Memory B cell (primary cell): Measurements from ENCODE around the gene IGF1R.
"Not testable (repeated sequence)": the region's sequence is repeated elsewhere in the genome, so short reads cannot be mapped to it uniquely, and the experiment has no call there.

Experiments
- ATAC-seq: fragments of 150-1000 bp; cut with Tn5 transposase; 2 replicates; pipeline ENCODE4 v1.10.0; 2021; ENCODE audit warnings: low read depth, mild to moderate bottlenecking, moderate library complexity
- DNase-seq, 2 donors: peaks; one replicate each; pipeline ENCODE4 v3.0.0; 2022; ENCODE audit warnings: low spot score in 2 of 2
- H3K27ac Mint-ChIP-seq: one replicate; pipeline ENCODE4 v1.8.0; 2022; ENCODE audit warnings: mild to moderate bottlenecking, moderate library complexity, mixed read lengths
- H3K27me3 Mint-ChIP-seq: one replicate; pipeline ENCODE4 v1.8.0; 2022; ENCODE audit warnings: mixed read lengths
- H3K36me3 Mint-ChIP-seq: one replicate; pipeline ENCODE4 v1.8.0; 2022; ENCODE audit warnings: mild to moderate bottlenecking, mixed read lengths
- H3K4me1 Mint-ChIP-seq: one replicate; pipeline ENCODE4 v1.8.0; 2022; ENCODE audit warnings: mixed read lengths
- H3K4me3 Mint-ChIP-seq: one replicate; pipeline ENCODE4 v1.8.0; 2022; ENCODE audit warnings: mild to moderate bottlenecking, moderate library complexity, mixed read lengths
- H3K9me3 Mint-ChIP-seq: one replicate; pipeline ENCODE4 v1.8.0; 2022; ENCODE audit warnings: mixed read lengths

The IGF1R gene

DNA sequence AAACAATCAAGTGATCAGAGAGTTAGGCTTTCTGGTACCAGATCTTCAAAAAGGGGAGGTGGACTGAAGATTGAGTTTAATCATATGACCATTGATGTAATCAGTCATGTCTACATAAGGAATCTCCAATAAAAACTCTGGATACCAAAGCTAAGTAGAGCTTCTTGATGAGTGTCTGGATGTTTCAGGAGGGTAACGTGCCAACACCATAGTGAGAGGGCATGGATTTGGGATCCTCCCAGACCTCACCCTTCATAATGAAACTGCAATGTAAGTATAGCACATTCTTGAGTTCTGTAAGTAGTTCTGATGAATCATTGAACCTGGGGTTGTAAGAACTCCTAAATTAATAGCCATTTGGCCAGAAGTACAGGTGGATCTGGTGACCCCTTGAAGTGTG lies 337.9 kb downstream of the IGF1R start:
- DNase-seq (no peak), ATAC-seq (no peak)
- peaks cover 4% of the 10 kb centered on the region for H3K9me3 Mint-ChIP-seq
- no peaks in the 10 kb centered on the region for H3K36me3 Mint-ChIP-seq
- no peak overlapping the region for H3K27ac Mint-ChIP-seq
- peaks cover 8% of the 10 kb centered on the region for H3K27me3 Mint-ChIP-seq
- H3K4me1 Mint-ChIP-seq, result no peaks in the 10 kb centered on the region
- H3K4me3 Mint-ChIP-seq, result no peak overlapping the region

DNA sequence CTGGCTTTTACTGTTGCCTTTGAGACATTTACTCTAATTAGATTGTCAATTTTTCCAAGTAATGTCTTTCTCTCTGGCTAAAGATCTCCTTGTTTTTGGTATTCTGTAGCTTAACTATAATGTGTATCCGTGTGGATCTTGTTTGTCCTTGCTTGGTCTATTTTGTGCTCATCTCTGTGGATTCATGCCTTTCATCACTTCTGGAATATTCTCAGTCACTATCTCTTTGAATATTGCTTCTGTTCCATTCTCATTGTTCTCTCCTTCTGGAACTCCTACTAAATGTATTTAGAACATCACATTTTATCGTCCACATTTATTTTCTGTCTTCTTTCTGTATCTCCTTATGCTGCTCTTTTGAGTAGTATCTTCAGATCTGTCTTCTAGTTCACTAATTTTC lies 346.6 kb downstream of the IGF1R start:
- no peak overlapping the region for H3K4me3 Mint-ChIP-seq
- ATAC-seq (no peak), DNase-seq (no peak)
- no peaks in the 10 kb centered on the region for H3K4me1 Mint-ChIP-seq
- peaks cover 8% of the 10 kb centered on the region for H3K9me3 Mint-ChIP-seq
- no peak overlapping the region for H3K27ac Mint-ChIP-seq
- H3K27me3 Mint-ChIP-seq, result no peaks in the 10 kb centered on the region
- H3K36me3 Mint-ChIP-seq, result no peaks in the 10 kb centered on the region

DNA sequence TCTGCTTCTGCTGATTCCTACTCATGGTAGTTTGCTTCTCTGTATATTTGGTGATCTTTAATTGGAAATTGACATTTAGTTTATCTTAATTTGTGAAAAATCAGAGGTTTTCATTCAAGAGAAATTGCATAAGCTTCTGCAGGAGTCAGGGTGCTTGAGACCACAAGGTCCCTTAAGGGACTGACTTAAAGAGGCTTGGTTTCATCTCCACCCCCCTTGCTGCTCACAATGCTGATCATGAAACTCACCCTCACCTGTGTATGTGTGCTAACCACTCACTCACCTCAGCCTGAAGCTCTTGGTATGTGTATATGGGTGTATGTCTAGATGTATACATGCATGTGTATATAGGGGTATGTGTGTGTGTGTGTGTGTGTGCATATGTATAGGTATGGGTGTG lies 347.8 kb downstream of the IGF1R start:
- Mint-ChIP-seq H3K36me3 (no peaks in the 10 kb centered on the region), H3K4me1 (no peaks in the 10 kb centered on the region), H3K9me3 (peaks cover 8% of the 10 kb centered on the region), H3K27ac (no peak overlapping the region), H3K27me3 (no peaks in the 10 kb centered on the region), H3K4me3 (no peak overlapping the region)
- ATAC-seq (no peak), DNase-seq (no peak)

DNA sequence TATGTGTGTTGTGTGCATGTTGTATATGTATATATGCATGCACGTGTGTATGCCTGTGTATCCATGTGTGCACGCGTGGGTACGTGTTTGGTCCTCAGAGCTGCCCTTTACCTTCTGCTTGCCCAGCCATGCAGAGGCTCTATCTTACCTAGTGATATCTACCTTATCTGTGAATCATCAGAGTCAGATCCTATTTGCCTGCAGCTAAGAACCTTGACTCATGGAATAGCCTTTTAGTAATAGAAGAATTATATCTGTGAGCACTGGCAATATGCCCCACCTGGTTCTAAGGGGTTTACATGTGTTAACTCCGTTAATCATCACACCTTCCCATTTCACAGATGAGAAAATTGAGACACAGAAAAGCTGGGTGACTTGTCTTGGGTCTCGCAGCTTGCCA lies 348.3 kb downstream of the IGF1R start:
- no peak for DNase-seq
- ATAC-seq, result no peak
- Mint-ChIP-seq H3K27me3 (no peaks in the 10 kb centered on the region), H3K9me3 (peaks cover 8% of the 10 kb centered on the region), H3K4me3 (no peak overlapping the region), H3K36me3 (no peaks in the 10 kb centered on the region), H3K4me1 (no peaks in the 10 kb centered on the region), H3K27ac (no peak overlapping the region)

DNA sequence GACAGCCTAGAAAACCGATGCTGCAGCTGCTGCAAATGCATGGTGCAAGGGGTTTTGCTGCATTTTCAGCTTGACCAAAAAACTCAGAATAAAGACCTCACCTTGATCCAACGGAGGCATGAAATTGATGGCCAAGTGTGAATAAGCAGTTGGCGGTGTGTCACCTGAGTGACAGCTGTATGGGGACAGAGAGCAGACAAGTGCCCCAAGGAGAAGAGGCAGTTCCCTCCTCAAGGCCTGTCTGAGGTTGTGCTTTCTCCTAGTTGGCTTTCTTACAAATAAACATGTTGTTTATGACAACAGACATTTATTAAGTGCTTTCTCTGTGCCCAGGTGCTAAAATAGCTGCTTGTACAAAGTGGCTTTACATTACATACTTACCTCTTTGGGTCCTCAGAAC lies 349.0 kb downstream of the IGF1R start:
- ATAC-seq (no peak), DNase-seq (no peak)

DNA sequence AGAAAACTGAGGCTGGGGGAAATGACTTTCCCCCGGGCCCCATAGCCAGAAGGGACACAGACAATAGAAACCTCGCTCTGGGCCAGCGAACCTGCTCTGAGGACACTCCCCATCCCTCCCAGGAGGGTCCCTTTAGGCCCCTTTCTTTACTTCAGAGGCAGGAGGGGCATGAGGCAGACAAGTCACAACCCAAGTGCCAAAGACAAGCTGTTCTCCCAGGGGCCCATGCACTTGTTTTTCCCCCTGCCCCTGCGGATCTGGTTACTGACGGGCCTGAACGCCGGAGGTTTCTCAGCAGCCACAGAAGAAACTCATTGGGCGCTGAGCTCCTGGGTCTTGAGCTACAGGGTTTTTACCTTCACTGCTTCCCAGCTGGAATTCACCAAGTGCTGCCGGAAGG lies 349.4 kb downstream of the IGF1R start:
- no peak for ATAC-seq
- Mint-ChIP-seq H3K27me3 (no peaks in the 10 kb centered on the region), H3K4me3 (no peak overlapping the region), H3K9me3 (peaks cover 6% of the 10 kb centered on the region), H3K4me1 (no peaks in the 10 kb centered on the region), H3K27ac (no peak overlapping the region), H3K36me3 (no peaks in the 10 kb centered on the region)
- no peak for DNase-seq

More for the DNA sequence above, 349.0 kb downstream of the IGF1R start:
- no peaks in the 10 kb centered on the region for H3K36me3 Mint-ChIP-seq
- no peaks in the 10 kb centered on the region for H3K27me3 Mint-ChIP-seq
- peaks cover 6% of the 10 kb centered on the region for H3K9me3 Mint-ChIP-seq
- no peak overlapping the region for H3K4me3 Mint-ChIP-seq
- H3K27ac Mint-ChIP-seq, result no peak overlapping the region
- H3K4me1 Mint-ChIP-seq, result no peaks in the 10 kb centered on the region

DNA sequence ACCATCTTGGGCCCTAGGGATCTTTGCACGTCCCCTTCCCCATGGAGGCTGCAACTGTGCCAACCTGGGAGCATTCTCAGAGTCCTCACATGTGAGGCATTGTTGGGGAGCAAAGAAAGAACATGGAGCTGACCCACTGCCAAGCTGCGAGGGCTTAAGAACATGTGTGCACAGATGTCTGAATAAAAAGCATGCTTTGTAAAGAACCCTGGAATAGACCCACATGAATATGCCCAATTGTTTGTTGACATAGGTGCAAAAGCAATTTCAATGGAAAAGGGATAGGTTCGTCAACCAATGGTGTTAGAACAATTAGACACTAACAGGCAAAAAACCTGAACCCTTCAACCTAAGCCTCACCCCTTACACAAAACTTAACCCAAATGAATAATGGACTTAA lies 349.9 kb downstream of the IGF1R start:
- no peak overlapping the region for H3K27ac Mint-ChIP-seq
- H3K36me3 Mint-ChIP-seq, result no peaks in the 10 kb centered on the region
- no peak for DNase-seq
- H3K9me3 Mint-ChIP-seq, result peaks cover 6% of the 10 kb centered on the region
- ATAC-seq, result no peak
- no peak overlapping the region for H3K4me3 Mint-ChIP-seq
- no peaks in the 10 kb centered on the region for H3K4me1 Mint-ChIP-seq
- no peaks in the 10 kb centered on the region for H3K27me3 Mint-ChIP-seq

DNA sequence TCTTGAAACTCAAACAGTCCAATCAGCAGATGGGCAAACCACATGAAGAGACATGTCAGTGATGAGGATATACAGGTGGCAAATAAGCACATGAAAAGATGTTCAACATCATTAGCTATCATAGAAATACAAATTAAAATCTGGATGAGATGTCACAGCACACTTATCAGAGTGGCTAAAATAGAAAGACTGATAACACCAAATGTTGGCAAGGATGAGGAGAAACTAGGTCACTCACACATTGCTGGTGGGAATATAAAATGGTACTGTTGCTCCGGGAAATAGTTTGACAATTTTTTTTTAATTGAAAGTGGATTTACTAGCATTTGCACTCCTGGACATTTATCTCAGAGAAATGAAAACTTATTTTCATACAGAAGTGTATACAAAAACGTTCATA lies 350.9 kb downstream of the IGF1R start:
- ATAC-seq, result no peak
- no peak overlapping the region for H3K4me3 Mint-ChIP-seq

DNA sequence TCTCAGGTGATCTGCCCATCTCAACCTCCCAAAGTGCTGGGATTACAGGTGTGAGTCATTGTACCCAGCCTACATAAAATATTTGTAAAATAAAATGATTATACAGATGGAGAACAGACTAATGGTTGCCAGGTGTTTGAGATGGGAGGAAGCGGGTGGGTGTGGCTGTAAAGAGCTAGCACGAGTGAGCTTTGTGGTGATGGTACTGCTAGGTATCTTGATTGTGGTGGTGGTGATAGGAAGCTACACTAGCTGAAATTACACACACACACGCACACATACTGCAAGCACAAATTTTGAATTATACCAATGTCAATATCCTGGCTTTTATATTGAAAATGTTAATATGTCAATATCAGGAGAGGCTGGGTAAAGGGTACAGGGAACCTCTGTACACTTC lies 353.9 kb downstream of the IGF1R start:
- ATAC-seq (no peak), DNase-seq (no peak)
- Mint-ChIP-seq H3K36me3 (no peaks in the 10 kb centered on the region), H3K27me3 (no peaks in the 10 kb centered on the region), H3K4me3 (no peak overlapping the region), H3K9me3 (peaks cover 2% of the 10 kb centered on the region), H3K4me1 (no peaks in the 10 kb centered on the region), H3K27ac (no peak overlapping the region)

More for the DNA sequence above, 350.9 kb downstream of the IGF1R start:
- DNase-seq, result no peak
- Mint-ChIP-seq H3K36me3 (no peaks in the 10 kb centered on the region), H3K4me1 (no peaks in the 10 kb centered on the region), H3K9me3 (peaks cover 6% of the 10 kb centered on the region), H3K27me3 (no peaks in the 10 kb centered on the region), H3K27ac (no peak overlapping the region)

DNA sequence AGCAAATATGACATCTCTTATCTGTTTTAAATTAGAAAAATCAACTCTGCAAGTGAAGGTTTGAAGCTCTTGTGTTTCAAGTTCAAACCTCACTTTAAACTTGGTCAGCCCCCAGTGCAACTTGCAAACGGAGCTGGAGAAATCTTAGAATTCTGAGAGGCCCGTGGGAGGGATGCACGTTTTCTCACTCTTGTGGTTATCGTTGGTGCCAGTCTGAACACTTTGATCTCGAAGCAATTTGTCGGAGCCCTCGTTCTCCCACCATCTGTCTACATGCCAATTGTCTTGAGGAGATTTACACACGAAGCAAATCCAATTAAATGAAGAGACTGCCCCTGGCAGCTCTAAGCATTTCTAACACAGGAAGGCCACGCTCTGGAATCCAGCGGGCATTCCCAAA lies 355.0 kb downstream of the IGF1R start:
- DNase-seq, H3K4me1 Mint-ChIP-seq, H3K4me3 Mint-ChIP-seq, H3K27me3 Mint-ChIP-seq, ATAC-seq, H3K27ac Mint-ChIP-seq, H3K9me3 Mint-ChIP-seq, H3K36me3 Mint-ChIP-seq: not testable (repeated sequence)

DNA sequence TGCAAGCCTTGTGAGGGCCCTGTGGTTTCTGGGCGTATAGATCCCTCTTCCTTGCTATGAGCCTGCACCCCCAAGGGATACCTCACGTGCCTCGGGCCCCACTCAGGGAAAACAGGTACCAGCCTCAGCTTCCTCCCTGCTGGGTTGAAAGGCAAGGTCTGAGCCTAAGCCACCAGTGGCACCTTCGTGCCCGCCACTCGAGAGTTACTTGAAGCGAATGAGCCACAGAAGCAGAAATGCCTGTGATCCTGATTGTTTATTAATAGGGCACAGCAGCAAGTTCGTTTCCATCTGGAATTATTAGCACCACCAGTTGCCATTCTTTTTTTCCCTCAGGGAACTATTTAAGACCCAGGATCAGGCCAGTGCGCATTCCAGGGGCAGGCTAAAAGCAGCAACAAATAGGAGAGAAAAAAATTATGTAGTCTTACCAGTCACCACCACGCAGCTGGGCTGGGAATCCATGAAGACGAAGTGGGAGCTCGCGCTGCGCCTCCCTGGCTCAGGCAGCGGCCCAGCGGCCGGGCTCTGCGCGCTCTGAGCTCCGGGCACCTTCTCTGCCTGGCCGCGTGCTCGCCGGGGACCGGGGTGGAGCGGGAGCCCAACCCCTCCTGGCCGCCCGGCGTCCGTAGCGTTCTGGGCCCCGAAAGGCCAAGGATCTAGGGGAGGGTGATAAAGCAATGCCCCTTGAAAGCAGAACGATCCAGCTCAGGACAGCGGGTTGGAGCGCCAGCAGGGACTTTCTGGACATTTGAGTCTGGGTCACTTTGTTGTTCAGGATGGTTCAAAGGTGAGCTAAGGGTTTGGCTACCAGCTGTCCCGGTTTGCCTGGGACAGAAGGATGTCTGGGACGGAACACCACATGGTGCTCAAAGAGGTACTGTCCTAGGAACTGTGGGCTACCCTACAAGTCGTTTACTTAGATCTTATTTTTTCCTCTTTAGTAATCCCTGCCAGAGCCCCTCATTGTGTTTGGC lies 356.9 kb downstream of the IGF1R start:
- not testable (repeated sequence) for H3K4me1 Mint-ChIP-seq, H3K27me3 Mint-ChIP-seq, H3K4me3 Mint-ChIP-seq, H3K36me3 Mint-ChIP-seq, DNase-seq, H3K27ac Mint-ChIP-seq, ATAC-seq, H3K9me3 Mint-ChIP-seq

DNA sequence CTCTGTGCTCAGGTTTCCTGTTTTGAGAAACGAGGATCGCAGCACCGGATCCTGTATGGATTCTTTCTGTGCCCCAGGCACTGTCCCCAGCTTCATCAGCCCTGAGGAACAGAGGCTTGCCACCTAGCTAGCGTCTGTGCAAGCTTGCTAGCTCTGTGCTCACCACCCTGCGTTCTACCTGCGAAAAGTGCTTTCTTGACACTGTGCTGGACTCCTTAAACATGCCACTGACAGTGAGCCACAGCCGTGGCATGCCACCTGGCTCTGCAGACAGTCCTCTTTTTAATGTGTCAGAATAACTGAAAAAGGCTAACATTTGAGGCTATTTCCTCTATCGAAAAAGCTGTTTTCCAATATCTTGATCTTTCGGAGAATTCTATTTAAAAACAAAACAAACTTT lies 357.8 kb downstream of the IGF1R start:
- H3K9me3 Mint-ChIP-seq, result no peaks in the 10 kb centered on the region
- ATAC-seq (no peak), DNase-seq (no peak)
- no peak overlapping the region for H3K4me3 Mint-ChIP-seq
- H3K4me1 Mint-ChIP-seq, result no peaks in the 10 kb centered on the region
- no peaks in the 10 kb centered on the region for H3K36me3 Mint-ChIP-seq
- peaks cover 1% of the 10 kb centered on the region for H3K27me3 Mint-ChIP-seq
- no peak overlapping the region for H3K27ac Mint-ChIP-seq

DNA sequence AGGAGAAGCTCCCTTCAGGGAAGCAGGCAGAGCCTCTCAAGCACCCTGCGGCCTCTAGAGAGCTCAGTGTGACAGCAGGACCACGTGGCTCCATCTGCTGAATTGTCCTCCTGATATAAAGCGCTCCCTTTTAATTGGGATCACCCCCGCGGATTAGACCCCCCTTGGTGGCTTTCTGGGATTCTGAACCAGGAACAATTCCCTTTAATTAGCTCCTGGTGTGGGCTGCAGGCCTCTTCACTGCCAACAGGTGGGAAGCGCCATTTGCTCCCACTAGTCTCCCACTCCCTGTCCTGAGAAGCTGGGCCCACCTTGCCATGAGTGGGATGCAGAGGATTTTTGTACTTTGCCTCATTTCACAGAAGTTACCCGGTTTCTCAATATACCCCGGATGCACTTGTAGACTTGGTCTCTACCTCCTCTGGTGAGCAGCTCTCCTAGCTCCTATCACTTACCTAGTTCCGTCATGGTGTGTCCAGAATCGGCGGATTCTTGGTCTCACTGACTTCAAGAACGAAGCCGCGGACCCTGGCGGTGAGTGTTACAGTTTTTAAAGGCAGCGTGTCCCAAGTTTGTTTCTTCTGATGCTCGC lies 358.7 kb downstream of the IGF1R start:
- ATAC-seq, result no peak
- no peak for DNase-seq
- no peak overlapping the region for H3K4me3 Mint-ChIP-seq
- H3K9me3 Mint-ChIP-seq, result no peaks in the 10 kb centered on the region
- no peak overlapping the region for H3K27ac Mint-ChIP-seq
- H3K27me3 Mint-ChIP-seq, result peaks cover 1% of the 10 kb centered on the region
- no peaks in the 10 kb centered on the region for H3K4me1 Mint-ChIP-seq
- no peaks in the 10 kb centered on the region for H3K36me3 Mint-ChIP-seq

DNA sequence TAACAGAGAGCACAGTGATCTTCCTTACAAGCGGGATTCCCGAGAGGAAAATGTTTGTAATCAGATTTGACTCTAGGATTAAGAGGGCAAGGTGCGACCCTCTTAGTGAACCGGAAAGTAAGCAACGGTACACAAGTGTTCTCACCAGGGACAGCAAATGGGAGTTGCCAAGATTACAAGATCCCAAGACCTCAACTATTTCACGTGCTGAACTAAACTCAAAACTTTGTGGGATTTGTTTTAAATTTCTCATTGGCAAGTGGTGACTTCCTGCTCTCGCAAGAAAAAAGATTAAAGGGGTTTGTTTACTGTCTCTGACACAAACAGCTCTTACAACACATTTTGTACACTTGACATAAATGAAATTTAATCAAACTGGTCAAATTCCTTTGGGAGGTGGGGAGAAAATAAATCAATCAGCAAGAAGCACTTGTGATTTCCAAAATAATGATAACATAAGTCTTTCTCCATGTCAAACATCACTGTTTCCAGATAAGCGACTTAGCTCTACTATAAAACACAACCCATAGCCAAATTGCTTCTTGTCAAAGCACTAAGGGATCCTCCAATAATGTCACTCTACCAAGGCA lies 361.5 kb downstream of the IGF1R start:
- Mint-ChIP-seq H3K27me3 (peaks cover 5% of the 10 kb centered on the region), H3K36me3 (no peaks in the 10 kb centered on the region), H3K27ac (no peak overlapping the region), H3K4me3 (no peak overlapping the region), H3K9me3 (no peaks in the 10 kb centered on the region), H3K4me1 (peaks cover 3% of the 10 kb centered on the region)
- DNase-seq, result no peak
- no peak for ATAC-seq
